Astrocyte of the cerebellum (primary cell): ENCODE data around the gene METTL21A.

Experiments
- DNase-seq: peaks from one replicate; pipeline ENCODE4 v3.0.0-alpha.2; 2011; ENCODE audit warnings: low read depth
- H3K4me3 ChIP-seq: 2 replicates; pipeline ENCODE4 v1.5.1; 2011; ENCODE audit warnings: mild to moderate bottlenecking, low read depth, low read length, moderate library complexity
- in situ Hi-C: cut with HindIII; loops from 2 replicates; pipeline ENCODE4 v1.10.0; 2017; ENCODE audit warnings: low sequenced_read_pairs
- TF ChIP-seq, protein P1 (sequence below): IDR thresholded peaks from 2 replicates; pipeline ENCODE4 v1.5.1; 2012; ENCODE audit warnings: low read length, low read depth, moderate library complexity, mild to moderate bottlenecking; ENCODE audit errors: missing control alignments

Gene METTL21A

GRCh38 chr2:207625014-207625907 is at the start of gene METTL21A:
METTL21A (minus strand) TSS chr2:207625394; CDS start chr2:207624375, 1,019 bp downstream.
- TF ChIP-seq, protein P1, sequence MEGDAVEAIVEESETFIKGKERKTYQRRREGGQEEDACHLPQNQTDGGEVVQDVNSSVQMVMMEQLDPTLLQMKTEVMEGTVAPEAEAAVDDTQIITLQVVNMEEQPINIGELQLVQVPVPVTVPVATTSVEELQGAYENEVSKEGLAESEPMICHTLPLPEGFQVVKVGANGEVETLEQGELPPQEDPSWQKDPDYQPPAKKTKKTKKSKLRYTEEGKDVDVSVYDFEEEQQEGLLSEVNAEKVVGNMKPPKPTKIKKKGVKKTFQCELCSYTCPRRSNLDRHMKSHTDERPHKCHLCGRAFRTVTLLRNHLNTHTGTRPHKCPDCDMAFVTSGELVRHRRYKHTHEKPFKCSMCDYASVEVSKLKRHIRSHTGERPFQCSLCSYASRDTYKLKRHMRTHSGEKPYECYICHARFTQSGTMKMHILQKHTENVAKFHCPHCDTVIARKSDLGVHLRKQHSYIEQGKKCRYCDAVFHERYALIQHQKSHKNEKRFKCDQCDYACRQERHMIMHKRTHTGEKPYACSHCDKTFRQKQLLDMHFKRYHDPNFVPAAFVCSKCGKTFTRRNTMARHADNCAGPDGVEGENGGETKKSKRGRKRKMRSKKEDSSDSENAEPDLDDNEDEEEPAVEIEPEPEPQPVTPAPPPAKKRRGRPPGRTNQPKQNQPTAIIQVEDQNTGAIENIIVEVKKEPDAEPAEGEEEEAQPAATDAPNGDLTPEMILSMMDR: peak; percentile 42
- in situ Hi-C loops: no loop called here

GRCh38 chr2:207674826-207675225 is 49.6 kb upstream of the METTL21A start:
- TF ChIP-seq, protein P1: no peak
- in situ Hi-C loops: loop anchor here (5.0 kb wide), 1 partner anchor 57 kb away; no protein-coding TSS in a partner anchor
- DNase-seq: no peak
- H3K4me3 ChIP-seq: no peak overlapping the region

More at GRCh38 chr2:207625014-207625907, at the start of gene METTL21A:
- no peak for DNase-seq
- peak within 1 kb of the TSS; percentile 86 for H3K4me3 ChIP-seq

GRCh38 chr2:207674266-207674774 is 49.1 kb upstream of the METTL21A start:
- no peak for DNase-seq
- in situ Hi-C loops: no loop called here
- no peak overlapping the region for H3K4me3 ChIP-seq
- TF ChIP-seq, protein P1: no peak

DNA sequence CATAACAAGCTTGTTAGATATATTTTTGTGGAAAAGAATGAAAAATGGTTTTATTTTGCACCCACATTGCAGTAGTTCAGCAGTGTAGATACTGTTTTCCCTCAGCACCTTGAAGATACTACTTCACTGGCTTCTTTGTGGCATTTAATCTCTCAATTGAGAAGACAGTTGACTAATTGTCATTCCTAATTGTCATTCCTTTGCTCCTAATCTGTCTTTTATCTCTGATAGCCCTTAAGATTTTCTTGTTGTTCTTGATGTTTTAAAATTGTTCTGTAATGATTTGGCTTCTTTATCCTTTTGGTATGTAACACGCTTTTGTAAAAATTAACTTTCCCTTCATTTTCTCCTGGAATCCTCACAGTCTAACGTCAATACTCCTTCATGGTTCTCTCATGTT is 48.2 kb upstream of the METTL21A start:
- DNase-seq: no peak
- H3K4me3 ChIP-seq: no peak overlapping the region
- TF ChIP-seq, protein P1: no peak
- in situ Hi-C loops: no loop called here

- TF ChIP-seq, protein P1: no peak
- H3K4me3 ChIP-seq: no peak overlapping the region
- in situ Hi-C loops: no loop called here
- no peak for DNase-seq
Measured at GRCh38 chr2:207670887-207671286, 45.7 kb upstream of the METTL21A start.

- no peak for DNase-seq
- H3K4me3 ChIP-seq: no peak overlapping the region
- TF ChIP-seq, protein P1: no peak
- in situ Hi-C loops: no loop called here
Measured at GRCh38 chr2:207663870-207664545, 38.8 kb upstream of the METTL21A start.
